Aorta (tissue), 5 donors: ENCODE data around the gene MIDN. TPM values are rescaled to one million over a fixed set of nuclear protein-coding genes. Genes with fewer than 3 reads are reported as not detected.

Experiments used
- ATAC-seq: fragments of 200-7000 bp; cut with Tn5 transposase; one replicate; pipeline ENCODE4 v1.9.1; 2022; ENCODE audit warnings: moderate library complexity; ENCODE audit not compliant: low FRiP score
- DNase-seq, 2 donors: peaks; one replicate each; pipeline ENCODE4 v3.0.0-alpha.2; 2020
- H3K27ac ChIP-seq, 2 donors: one replicate each; pipeline ENCODE4 v1.5.1; 2013; ENCODE audit warnings: low read length in 2 of 2, mild to moderate bottlenecking in 2 of 2, moderate library complexity in 2 of 2, control low read depth in 1 of 2, inconsistent platforms in 1 of 2, low read depth in 1 of 2
- H3K27me3 ChIP-seq, 2 donors: one replicate each; pipeline ENCODE4 v1.6.1; 2013; ENCODE audit warnings: control low read depth in 1 of 2, low read length in 1 of 2, mild to moderate bottlenecking in 1 of 2, moderate library complexity in 1 of 2; ENCODE audit not compliant: insufficient read depth in 2 of 2, control insufficient read depth in 1 of 2
- H3K36me3 ChIP-seq, 2 donors: one replicate each; pipeline ENCODE4 v1.6.1; 2013; ENCODE audit warnings: control low read depth in 1 of 2, low read length in 1 of 2, mild to moderate bottlenecking in 1 of 2; ENCODE audit not compliant: insufficient read depth in 2 of 2, control insufficient read depth in 1 of 2
- H3K4me1 ChIP-seq, 2 donors: one replicate each; pipeline ENCODE4 v1.6.1; 2013; ENCODE audit warnings: low read length in 2 of 2, control low read depth in 1 of 2, mild to moderate bottlenecking in 1 of 2, moderate library complexity in 1 of 2; ENCODE audit not compliant: insufficient read depth in 2 of 2, control insufficient read depth in 1 of 2
- H3K4me3 ChIP-seq, 2 donors: one replicate each; pipeline ENCODE4 v1.5.1; 2013; ENCODE audit warnings: low read length in 2 of 2, control low read depth in 1 of 2, mild to moderate bottlenecking in 1 of 2
- H3K9me3 ChIP-seq: one replicate; pipeline ENCODE4 v1.6.1; 2013; ENCODE audit warnings: mild to moderate bottlenecking, low read length; ENCODE audit not compliant: control insufficient read depth
- WGBS, 2 donors: extraction: QIAGEN DNeasy Blood & Tissue Kit; methylation state at CpG; one replicate each; pipeline ENCODE4 v1.1.7; 2013; 5-methylcytosine and 5-hydroxymethylcytosine counted together
- intact Hi-C, 2 donors: fragments of 100-400 bp; cut with DNase I; formaldehyde crosslinking; loops; one replicate each; pipeline versions ENCODE4 v1.14.2 to v1.15.0; 2022
- polyA plus RNA-seq, 2 donors: library from polyadenylated mRNA; stranded (reverse); fragments of 200-250 nt; gene quantifications; one replicate each; pipeline ENCODE4 v1.2.3, GENCODE V29; 2013
- total RNA-seq, 2 donors: library from RNA; stranded (reverse); fragmentation: NEBNext Ultra II Directional; extraction: Animal tissue kit (Norgen Biotek cat#: 25700); gene quantifications; one replicate each; pipeline ENCODE4 v1.2.1, GENCODE V29; 2021
- donor health status: healthy with polysubstance abuse.
- donor health status: Bipolar disorder and iron deficiency.
- donor health status: DM: no; HTN: no; CAD: no.
- donor health status: DM: no; HTN: no; CAD: no.
- donor health status: DM: yes; HTN: yes; CAD: no.

Gene MIDN
- total and polyA plus RNA-seq, 4 donors: 11.8 to 121 (median 69.7) TPM

DNA sequence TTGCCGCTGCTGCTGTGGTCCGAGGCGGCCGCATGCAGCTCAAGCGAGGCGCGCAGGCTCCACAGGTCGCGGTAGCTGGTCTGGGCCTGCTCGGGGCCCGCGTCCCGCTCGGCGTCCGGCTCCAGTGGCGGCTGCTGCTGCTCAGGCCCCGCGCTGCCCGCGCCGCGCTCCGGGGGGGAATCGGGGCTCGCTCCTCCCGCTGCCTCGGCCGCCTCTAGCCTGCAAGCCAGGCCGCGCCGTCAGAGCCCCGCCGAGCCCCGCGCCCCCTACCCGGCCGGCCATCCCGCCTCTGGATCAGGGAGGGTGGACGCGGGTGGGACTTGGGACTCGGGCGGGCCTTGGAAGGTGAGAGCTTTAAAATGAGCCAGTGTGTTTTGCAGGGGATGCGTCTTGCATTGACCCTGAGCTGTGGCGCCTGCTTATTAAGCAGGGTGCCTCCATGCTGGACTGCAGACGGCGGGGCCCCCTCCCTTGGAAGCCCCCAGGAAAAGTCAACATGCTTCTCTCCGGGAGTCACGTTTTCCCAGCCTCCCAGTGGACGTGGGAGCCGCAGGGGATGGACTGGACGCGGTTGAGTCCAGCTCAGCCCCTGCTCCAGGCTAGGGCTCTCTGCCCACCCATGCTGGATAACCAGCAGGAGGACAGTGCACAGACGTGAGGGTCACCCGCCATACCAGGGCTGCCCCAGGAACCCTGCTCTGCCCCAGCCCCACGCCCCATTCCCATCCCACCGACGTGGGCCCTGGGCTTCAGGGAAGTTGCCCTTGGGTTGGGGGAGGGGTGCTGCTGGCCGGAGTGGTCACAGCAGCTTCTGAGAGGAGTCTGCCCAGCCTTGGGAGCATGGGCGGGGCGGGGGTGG, 18.2 kb upstream of the MIDN start:
- WGBS, 2 donors: 89% methylated on average over 48 to 61 of the region's 61 CpGs

DNA sequence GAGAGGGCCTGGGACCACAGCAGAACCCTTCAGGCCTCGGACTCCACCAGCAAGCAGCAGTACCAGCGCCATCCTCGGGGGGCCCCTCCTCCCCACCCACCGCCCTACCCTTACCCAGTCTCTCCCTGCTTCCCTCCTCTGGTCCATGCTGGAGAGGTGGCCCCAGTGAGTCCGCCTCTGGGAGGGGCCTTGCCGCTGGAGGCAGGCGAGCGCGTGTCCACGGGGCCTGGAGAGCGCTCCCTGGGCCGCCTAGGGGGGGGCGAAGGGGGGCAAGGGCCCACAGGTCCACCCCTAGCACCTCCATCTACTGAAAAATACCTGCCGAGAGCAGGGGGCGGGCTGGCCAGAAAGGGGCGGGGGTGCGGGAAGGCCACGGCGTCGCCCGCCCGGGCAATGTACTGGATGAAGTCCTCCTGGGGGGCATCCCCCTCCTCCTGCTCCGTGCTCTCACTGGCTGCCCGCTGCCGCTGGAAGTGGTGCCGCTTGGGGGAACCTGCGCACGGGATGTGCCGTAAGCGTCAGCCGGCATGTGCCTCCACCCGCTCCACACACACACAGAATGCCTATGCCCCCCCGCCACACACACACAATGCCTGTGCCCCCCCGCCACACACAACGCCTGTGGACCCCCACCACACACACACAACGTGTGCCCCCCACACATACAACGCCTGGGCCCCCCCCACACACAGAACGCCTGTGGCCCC, 17.4 kb upstream of the MIDN start:
- 76 to 83% methylated on average over 24 to 38 of the region's 38 CpGs for whole genome bisulfite sequencing, 2 donors
- Histone ChIP-seq H3K4me3 (no peak overlapping the region), H3K9me3 (no peaks in the 10 kb centered on the region), H3K36me3 (no peaks in the 10 kb centered on the region), H3K4me1 (no peaks in the 10 kb centered on the region), H3K27ac (no peak overlapping the region), H3K27me3 (no peaks in the 10 kb centered on the region)
- intact Hi-C loops: no loop called here
- DNase-seq (no peak), ATAC-seq (no peak)

More for the DNA sequence above, 18.2 kb upstream of the MIDN start:
- Histone ChIP-seq H3K27ac (no peak overlapping the region), H3K4me3 (no peak overlapping the region), H3K36me3 (no peaks in the 10 kb centered on the region), H3K4me1 (no peaks in the 10 kb centered on the region), H3K9me3 (no peaks in the 10 kb centered on the region), H3K27me3 (no peaks in the 10 kb centered on the region)
- DNase-seq (no peak), ATAC-seq (no peak)
- intact Hi-C loops: no loop called here

- Histone ChIP-seq H3K27me3 (no peaks in the 10 kb centered on the region), H3K4me3 (no peak overlapping the region), H3K4me1 (no peaks in the 10 kb centered on the region), H3K27ac (no peak overlapping the region), H3K36me3 (no peaks in the 10 kb centered on the region), H3K9me3 (no peaks in the 10 kb centered on the region)
- 78% methylated on average over 15 of the region's 15 CpGs for WGBS, 2 donors
- no peak for DNase-seq
- no peak for ATAC-seq
- intact Hi-C loops: no loop called here
Observed at GRCh38 chr19:1231729-1232637, 16.4 kb upstream of the MIDN start.

DNA sequence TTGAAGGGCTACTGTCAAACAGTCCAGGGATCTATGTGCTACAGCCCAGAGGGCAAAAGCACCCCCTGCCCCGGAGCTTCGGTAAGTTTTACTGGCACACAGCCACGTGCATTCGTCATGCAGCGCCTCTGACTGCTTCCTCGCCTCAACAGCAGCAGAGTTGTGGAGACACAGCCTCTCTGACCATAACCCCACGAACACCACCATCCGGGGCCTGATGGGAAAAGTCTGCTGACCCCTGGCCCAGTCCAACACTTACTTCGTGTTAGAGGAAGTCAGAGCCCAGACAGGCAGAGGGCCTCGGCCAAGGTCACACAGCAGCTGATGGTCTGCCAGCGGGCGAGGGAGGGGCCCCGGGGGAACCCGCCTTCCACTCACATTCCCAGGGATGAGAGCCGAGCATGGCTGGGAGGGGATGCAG, 15.7 kb upstream of the MIDN start:
- no peak overlapping the region for H3K27ac ChIP-seq
- ATAC-seq: peak; percentile 6
- peak in 1 of 2 donors; percentile 87 for DNase-seq

GRCh38 chr19:1233115-1233667, 15.2 kb upstream of the MIDN start:
- intact Hi-C loops: no loop called here
- H3K27me3 ChIP-seq: no peaks in the 10 kb centered on the region
- H3K27ac ChIP-seq: no peak overlapping the region
- DNase-seq (no peak), ATAC-seq (peak; percentile 5)
- 91 to 94% methylated on average over 16 to 24 of the region's 24 CpGs for WGBS, 2 donors
- no peaks in the 10 kb centered on the region for H3K36me3 ChIP-seq
- H3K4me3 ChIP-seq: no peak overlapping the region
- no peaks in the 10 kb centered on the region for H3K9me3 ChIP-seq
- H3K4me1 ChIP-seq: no peaks in the 10 kb centered on the region

More for the DNA sequence above, 15.7 kb upstream of the MIDN start:
- Histone ChIP-seq H3K4me3 (no peak overlapping the region), H3K9me3 (no peaks in the 10 kb centered on the region), H3K27me3 (no peaks in the 10 kb centered on the region), H3K4me1 (no peaks in the 10 kb centered on the region), H3K36me3 (no peaks in the 10 kb centered on the region)
- intact Hi-C loops: no loop called here
- WGBS, 2 donors: 31 to 37% methylated on average over 14 to 15 of the region's 15 CpGs

DNA sequence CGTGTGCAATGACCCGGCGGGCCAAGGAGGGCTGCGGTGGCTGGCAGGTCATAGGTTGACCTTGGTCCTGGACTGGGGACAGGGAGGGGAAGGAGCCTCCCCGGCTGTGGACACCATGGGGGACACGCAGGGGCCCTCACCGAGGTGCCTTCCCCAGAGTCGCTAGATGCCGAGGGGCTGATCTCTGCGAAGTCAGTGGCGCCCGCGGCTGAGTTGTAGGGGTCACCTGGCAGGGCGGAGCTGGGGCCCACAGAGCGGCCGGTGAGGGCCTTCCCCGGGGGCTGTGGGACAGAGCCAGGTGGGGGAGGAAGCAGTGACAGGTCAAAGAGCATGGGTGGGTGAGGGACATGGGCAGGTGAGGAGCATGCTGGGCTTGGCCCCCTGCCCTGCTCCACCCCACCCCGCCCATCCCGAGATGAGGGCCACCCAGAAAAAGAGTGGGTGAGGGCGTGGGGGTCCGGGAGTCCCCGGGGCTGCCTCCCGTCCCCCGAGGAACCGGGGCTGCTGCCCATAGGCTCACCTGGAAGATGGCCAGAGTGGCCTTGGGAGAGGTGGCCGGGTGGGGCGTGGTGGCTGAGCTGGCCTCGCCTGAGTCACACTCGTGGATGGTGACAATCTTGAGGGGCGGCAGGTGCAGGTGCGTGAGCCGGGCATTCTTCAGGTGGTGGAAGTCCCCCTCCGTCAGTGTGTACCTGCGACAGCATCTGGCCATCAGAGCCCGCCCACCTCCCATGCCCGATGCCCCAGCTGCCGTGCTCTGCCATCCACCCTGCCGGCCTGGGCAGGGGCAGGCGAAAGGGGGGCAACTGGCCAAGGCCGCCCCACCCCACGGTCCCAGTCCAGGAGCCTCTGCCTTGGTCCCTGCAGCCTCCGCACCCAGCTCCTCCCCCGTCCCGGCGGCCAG, 14.1 kb upstream of the MIDN start:
- Histone ChIP-seq H3K4me3 (no peak overlapping the region), H3K27ac (no peak overlapping the region), H3K36me3 (no peaks in the 10 kb centered on the region), H3K27me3 (no peaks in the 10 kb centered on the region), H3K4me1 (no peaks in the 10 kb centered on the region), H3K9me3 (no peaks in the 10 kb centered on the region)
- DNase-seq: no peak
- 92 to 94% methylated on average over 41 to 45 of the region's 45 CpGs for WGBS, 2 donors
- ATAC-seq: no peak
- intact Hi-C loops: no loop called here

DNA sequence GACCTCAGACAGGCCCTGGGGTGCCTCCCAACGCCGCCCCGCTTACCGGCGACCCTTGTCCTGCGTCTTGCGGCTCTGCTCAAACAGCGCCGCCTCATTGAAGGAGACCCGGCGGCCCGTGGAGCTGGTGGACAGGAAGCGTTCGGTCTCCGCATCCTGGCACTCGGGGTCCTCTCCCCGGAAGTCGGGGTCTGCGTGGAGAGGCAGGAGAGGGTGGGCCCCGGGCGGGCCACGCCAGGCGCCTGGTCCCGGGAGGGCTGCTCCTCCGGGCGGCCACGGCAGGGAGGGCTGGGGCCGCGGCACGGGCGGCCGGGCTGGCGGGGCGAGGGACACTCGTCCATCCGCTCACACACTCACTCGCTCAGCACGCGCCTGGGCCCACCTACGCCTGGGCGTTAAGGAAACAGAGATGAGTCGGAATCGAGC, 13.4 kb upstream of the MIDN start:
- DNase-seq (no peak), ATAC-seq (no peak)
- 94 to 97% methylated on average over 43 of the region's 43 CpGs for WGBS, 2 donors

More for the DNA sequence above, 13.4 kb upstream of the MIDN start:
- no peaks in the 10 kb centered on the region for H3K36me3 ChIP-seq
- H3K27me3 ChIP-seq: no peaks in the 10 kb centered on the region
- H3K4me3 ChIP-seq: no peak overlapping the region
- no peak overlapping the region for H3K27ac ChIP-seq
- no peaks in the 10 kb centered on the region for H3K4me1 ChIP-seq
- H3K9me3 ChIP-seq: no peaks in the 10 kb centered on the region
- intact Hi-C loops: no loop called here
